ENCODE measurements around the gene ERBB3. TPM values are rescaled to one million over a fixed set of nuclear protein-coding genes. Genes with fewer than 3 reads are reported as not detected.

Gene ERBB3
- total RNA-seq, 1 experiment from 2014 or later: 64.3 TPM

- TF ChIP-seq, protein P1, sequence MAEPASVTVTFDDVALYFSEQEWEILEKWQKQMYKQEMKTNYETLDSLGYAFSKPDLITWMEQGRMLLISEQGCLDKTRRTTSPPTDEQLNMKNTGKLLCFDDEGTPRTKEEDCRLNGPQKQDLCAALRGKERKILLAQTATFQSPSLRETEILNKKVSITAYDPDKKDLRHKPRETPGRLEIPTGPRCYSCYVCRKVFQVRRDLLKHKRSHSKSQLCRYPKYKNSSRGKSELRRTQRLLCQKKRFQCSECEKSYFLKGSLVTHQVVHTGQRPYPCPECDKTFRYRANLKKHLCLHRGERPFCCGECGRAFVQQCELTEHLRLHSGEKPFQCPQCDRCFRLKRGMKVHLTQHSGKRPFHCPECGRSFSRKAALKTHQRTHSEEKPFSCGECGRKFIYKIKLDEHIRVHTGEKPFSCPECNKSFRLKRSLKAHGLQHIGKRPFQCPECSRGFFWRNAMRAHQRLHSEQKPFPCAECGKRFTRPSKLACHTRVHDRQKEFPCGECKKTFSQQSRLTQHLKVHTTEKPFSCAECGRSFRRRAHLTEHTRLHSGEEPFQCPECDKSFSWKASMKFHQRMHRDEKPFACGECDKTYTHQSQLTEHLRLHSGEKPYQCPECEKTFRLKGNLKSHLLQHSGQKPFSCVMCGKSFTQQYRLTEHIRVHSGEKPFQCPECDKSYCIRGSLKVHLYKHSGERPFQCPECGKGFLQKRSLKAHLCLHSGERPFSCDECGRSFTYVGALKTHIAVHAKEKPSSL (CRISPR knock-in tag; conservative IDR thresholded peaks at IDR 0.05): no peak
- TF ChIP-seq, protein P2, sequence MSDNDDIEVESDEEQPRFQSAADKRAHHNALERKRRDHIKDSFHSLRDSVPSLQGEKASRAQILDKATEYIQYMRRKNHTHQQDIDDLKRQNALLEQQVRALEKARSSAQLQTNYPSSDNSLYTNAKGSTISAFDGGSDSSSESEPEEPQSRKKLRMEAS (CRISPR knock-in tag; IDR thresholded peaks at IDR 0.05): no peak
- TF ChIP-seq SOX15 (CRISPR knock-in tag; IDR thresholded peaks at IDR 0.05) (no peak), ATF2 (CRISPR knock-in tag; IDR thresholded peaks at IDR 0.05; ENCODE audit: borderline replicate concordance, low read depth) (no peak), ZNF138 (CRISPR knock-in tag; conservative IDR thresholded peaks at IDR 0.05) (no peak), FOXP1 (CRISPR knock-in tag; IDR thresholded peaks at IDR 0.05; ENCODE audit: borderline replicate concordance) (no peak)
- TF ChIP-seq, protein P3, sequence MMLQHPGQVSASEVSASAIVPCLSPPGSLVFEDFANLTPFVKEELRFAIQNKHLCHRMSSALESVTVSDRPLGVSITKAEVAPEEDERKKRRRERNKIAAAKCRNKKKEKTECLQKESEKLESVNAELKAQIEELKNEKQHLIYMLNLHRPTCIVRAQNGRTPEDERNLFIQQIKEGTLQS (CRISPR knock-in tag; conservative IDR thresholded peaks at IDR 0.05): no peak
Observed at GRCh38 chr12:56082382-56082781, 2.4 kb downstream of the ERBB3 start (continued).

GRCh38 chr12:56082967-56083366, 3.0 kb downstream of the ERBB3 start:
- no peak for TF ChIP-seq JAZF1 (CRISPR knock-in tag; IDR thresholded peaks at IDR 0.05)
- TF ChIP-seq MXD4 (CRISPR knock-in tag; IDR thresholded peaks at IDR 0.05; ENCODE audit: borderline replicate concordance): no peak
- no peak for TF ChIP-seq E2F5 (CRISPR knock-in tag; IDR thresholded peaks at IDR 0.05)
- TF ChIP-seq KAT7 (CRISPR knock-in tag; IDR thresholded peaks at IDR 0.05; ENCODE audit: borderline replicate concordance): no peak
- TF ChIP-seq CDX4 (CRISPR knock-in tag; IDR thresholded peaks at IDR 0.05; ENCODE audit: borderline replicate concordance): no peak
- Mint-ChIP-seq H3K9me3 (no peaks in the 10 kb centered on the region), H3K36me3 (peaks cover 31% of the 10 kb centered on the region), H3K27me3 (ENCODE audit: low read depth) (no peaks in the 10 kb centered on the region), H3K4me1 (peaks cover 23% of the 10 kb centered on the region), H3K27ac (no peak overlapping the region), H3K4me3 (no peak overlapping the region)
- ChIA-PET CTCF (no interaction called here), POLR2A (no interaction called here)
- ATAC-seq (no peak), DNase-seq (ENCODE audit: low spot score) (no peak)

DNA sequence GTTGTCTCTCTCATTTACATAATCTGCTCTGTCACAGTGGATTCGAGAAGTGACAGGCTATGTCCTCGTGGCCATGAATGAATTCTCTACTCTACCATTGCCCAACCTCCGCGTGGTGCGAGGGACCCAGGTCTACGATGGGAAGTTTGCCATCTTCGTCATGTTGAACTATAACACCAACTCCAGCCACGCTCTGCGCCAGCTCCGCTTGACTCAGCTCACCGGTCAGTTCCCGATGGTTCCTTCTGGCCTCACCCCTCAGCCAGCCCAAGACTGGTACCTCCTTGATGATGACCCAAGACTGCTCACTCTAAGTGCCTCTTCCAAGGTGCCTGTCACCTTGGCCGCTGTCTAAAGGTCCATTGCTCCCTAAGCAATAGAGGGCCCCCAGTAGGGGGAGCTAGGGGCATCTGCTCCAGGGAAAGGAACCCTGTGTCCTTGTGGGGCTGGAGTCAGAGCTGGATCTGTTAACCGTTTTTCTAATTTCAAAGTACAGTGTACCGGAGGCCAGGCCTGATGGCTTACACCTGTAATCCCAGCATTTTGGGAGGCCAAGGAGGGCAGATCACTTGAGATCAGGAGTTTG, 5.1 kb downstream of the ERBB3 start:
- peaks cover 44% of the 10 kb centered on the region for H3K36me3 Mint-ChIP-seq
- no peaks in the 10 kb centered on the region for H3K9me3 Mint-ChIP-seq
- H3K27me3 Mint-ChIP-seq (ENCODE audit: low read depth): no peaks in the 10 kb centered on the region
- H3K4me3 Mint-ChIP-seq: no peak overlapping the region
- peaks cover 15% of the 10 kb centered on the region for H3K4me1 Mint-ChIP-seq
- POLR2A ChIA-PET: interaction anchor here (0.7 to 1.3 kb wide), 3 partner anchors 20 to 69 kb away, joined by 3 to 6 read pairs (median 3); partner anchors contain the start of gene PA2G4
- ATAC-seq (peak; percentile 50), DNase-seq (ENCODE audit: low spot score) (peak; percentile 74)
- no peak overlapping the region; the same call in 1 of the 2 replicates for H3K27ac Mint-ChIP-seq
- CTCF ChIA-PET: interaction anchor here (0.6 to 1.6 kb wide), 34 partner anchors 11 to 1017 kb away, joined by 3 to 36 read pairs (median 4); partner anchors contain the start of genes COQ10A, ESYT1, IKZF4 and MMP19
- TF ChIP-seq, protein P4, sequence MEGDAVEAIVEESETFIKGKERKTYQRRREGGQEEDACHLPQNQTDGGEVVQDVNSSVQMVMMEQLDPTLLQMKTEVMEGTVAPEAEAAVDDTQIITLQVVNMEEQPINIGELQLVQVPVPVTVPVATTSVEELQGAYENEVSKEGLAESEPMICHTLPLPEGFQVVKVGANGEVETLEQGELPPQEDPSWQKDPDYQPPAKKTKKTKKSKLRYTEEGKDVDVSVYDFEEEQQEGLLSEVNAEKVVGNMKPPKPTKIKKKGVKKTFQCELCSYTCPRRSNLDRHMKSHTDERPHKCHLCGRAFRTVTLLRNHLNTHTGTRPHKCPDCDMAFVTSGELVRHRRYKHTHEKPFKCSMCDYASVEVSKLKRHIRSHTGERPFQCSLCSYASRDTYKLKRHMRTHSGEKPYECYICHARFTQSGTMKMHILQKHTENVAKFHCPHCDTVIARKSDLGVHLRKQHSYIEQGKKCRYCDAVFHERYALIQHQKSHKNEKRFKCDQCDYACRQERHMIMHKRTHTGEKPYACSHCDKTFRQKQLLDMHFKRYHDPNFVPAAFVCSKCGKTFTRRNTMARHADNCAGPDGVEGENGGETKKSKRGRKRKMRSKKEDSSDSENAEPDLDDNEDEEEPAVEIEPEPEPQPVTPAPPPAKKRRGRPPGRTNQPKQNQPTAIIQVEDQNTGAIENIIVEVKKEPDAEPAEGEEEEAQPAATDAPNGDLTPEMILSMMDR (IDR thresholded peaks at IDR 0.05): peak; percentile 40; the same call in 1 of the 2 replicates
- TF ChIP-seq, protein P5, sequence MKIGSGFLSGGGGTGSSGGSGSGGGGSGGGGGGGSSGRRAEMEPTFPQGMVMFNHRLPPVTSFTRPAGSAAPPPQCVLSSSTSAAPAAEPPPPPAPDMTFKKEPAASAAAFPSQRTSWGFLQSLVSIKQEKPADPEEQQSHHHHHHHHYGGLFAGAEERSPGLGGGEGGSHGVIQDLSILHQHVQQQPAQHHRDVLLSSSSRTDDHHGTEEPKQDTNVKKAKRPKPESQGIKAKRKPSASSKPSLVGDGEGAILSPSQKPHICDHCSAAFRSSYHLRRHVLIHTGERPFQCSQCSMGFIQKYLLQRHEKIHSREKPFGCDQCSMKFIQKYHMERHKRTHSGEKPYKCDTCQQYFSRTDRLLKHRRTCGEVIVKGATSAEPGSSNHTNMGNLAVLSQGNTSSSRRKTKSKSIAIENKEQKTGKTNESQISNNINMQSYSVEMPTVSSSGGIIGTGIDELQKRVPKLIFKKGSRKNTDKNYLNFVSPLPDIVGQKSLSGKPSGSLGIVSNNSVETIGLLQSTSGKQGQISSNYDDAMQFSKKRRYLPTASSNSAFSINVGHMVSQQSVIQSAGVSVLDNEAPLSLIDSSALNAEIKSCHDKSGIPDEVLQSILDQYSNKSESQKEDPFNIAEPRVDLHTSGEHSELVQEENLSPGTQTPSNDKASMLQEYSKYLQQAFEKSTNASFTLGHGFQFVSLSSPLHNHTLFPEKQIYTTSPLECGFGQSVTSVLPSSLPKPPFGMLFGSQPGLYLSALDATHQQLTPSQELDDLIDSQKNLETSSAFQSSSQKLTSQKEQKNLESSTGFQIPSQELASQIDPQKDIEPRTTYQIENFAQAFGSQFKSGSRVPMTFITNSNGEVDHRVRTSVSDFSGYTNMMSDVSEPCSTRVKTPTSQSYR (CRISPR knock-in tag; IDR thresholded peaks at IDR 0.05): no peak
